Panc1 (cell line): ENCODE data around the gene PRELID2.

Experiments
- POLR2AphosphoS5 ChIP-seq: IDR thresholded peaks from 2 replicates; pipeline ENCODE4 v1.6.1; 2012; ENCODE audit warnings: mild to moderate bottlenecking, low read depth, low read length, moderate library complexity
- SIN3A ChIP-seq: IDR thresholded peaks from 2 replicates; pipeline ENCODE4 v1.6.1; 2012; ENCODE audit warnings: low read depth, mild to moderate bottlenecking, low read length, moderate library complexity, borderline replicate concordance; ENCODE audit not compliant: insufficient read depth
- TF ChIP-seq, protein P1 (sequence below): fragments of 450-650 bp; IDR thresholded peaks from 2 replicates; pipeline ENCODE4 v1.5.1; 2017; ENCODE audit warnings: mild to moderate bottlenecking
- TF ChIP-seq, protein P2 (sequence below), 2 experiments: IDR thresholded peaks; 2 replicates each; pipeline ENCODE4 v1.6.1; 2011 to 2012; ENCODE audit warnings: low read depth in 2 of 2, control low read depth in 1 of 2, low read length in 1 of 2, mild to moderate bottlenecking in 1 of 2, moderate library complexity in 1 of 2; ENCODE audit not compliant: insufficient read depth in 1 of 2

DNA sequence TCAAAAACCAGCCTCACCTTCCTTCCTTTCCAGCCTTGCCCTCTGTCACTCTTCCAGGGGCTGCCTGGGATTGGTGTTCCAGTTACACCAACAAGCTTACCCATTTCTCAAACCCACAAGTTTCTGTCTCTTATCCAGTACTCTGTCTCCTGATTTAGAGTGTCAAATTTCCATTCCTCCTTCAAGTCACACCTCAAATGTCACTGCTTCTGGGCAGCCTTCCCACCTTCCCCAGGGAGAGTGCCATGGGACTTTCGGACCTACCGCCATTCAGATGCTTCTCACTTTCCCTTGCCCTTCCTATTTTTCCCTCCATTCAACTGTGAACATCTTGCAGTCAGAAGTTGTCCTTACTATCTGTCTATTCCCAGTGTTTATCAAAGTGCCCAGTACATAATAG lies 39.6 kb upstream of the PRELID2 start:
- TF ChIP-seq, protein P1, sequence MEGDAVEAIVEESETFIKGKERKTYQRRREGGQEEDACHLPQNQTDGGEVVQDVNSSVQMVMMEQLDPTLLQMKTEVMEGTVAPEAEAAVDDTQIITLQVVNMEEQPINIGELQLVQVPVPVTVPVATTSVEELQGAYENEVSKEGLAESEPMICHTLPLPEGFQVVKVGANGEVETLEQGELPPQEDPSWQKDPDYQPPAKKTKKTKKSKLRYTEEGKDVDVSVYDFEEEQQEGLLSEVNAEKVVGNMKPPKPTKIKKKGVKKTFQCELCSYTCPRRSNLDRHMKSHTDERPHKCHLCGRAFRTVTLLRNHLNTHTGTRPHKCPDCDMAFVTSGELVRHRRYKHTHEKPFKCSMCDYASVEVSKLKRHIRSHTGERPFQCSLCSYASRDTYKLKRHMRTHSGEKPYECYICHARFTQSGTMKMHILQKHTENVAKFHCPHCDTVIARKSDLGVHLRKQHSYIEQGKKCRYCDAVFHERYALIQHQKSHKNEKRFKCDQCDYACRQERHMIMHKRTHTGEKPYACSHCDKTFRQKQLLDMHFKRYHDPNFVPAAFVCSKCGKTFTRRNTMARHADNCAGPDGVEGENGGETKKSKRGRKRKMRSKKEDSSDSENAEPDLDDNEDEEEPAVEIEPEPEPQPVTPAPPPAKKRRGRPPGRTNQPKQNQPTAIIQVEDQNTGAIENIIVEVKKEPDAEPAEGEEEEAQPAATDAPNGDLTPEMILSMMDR: no peak
- TF ChIP-seq, protein P2, sequence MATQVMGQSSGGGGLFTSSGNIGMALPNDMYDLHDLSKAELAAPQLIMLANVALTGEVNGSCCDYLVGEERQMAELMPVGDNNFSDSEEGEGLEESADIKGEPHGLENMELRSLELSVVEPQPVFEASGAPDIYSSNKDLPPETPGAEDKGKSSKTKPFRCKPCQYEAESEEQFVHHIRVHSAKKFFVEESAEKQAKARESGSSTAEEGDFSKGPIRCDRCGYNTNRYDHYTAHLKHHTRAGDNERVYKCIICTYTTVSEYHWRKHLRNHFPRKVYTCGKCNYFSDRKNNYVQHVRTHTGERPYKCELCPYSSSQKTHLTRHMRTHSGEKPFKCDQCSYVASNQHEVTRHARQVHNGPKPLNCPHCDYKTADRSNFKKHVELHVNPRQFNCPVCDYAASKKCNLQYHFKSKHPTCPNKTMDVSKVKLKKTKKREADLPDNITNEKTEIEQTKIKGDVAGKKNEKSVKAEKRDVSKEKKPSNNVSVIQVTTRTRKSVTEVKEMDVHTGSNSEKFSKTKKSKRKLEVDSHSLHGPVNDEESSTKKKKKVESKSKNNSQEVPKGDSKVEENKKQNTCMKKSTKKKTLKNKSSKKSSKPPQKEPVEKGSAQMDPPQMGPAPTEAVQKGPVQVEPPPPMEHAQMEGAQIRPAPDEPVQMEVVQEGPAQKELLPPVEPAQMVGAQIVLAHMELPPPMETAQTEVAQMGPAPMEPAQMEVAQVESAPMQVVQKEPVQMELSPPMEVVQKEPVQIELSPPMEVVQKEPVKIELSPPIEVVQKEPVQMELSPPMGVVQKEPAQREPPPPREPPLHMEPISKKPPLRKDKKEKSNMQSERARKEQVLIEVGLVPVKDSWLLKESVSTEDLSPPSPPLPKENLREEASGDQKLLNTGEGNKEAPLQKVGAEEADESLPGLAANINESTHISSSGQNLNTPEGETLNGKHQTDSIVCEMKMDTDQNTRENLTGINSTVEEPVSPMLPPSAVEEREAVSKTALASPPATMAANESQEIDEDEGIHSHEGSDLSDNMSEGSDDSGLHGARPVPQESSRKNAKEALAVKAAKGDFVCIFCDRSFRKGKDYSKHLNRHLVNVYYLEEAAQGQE (IDR thresholded peaks at IDR 0.05; ENCODE audit: insufficient read depth in 1 of 2, low read depth in 2 of 2, low read length in 1 of 2): no peak
- no peak for TF ChIP-seq POLR2AphosphoS5
- no peak for TF ChIP-seq SIN3A
